Vagina (tissue), 2 donors: ENCODE data around the gene IL18RAP. TPM values are rescaled to one million over a fixed set of nuclear protein-coding genes. Genes with fewer than 3 reads are reported as not detected.

Experiments used
- DNase-seq, 2 donors: peaks; one replicate each; pipeline ENCODE4 v3.0.0-alpha.2; 2017; ENCODE audit errors: extremely low spot score in 2 of 2
- H3K27ac ChIP-seq: fragments of 200-600 bp; sonication (generic); one replicate; pipeline ENCODE4 v1.5.1; 2019
- H3K27me3 ChIP-seq: fragments of 200-600 bp; sonication (generic); one replicate; pipeline ENCODE4 v1.5.1; 2019
- H3K36me3 ChIP-seq, 2 donors: fragments of 200-600 bp; sonication (generic); one replicate each; pipeline ENCODE4 v1.5.1; 2017 to 2019
- H3K4me1 ChIP-seq: fragments of 200-600 bp; sonication (generic); one replicate; pipeline ENCODE4 v1.5.1; 2019
- H3K4me3 ChIP-seq, 2 donors: fragments of 200-600 bp; sonication (generic); 1 replicate in 1 of 2; 2 replicates in 1 of 2; pipeline ENCODE4 v1.5.1; 2016 to 2019
- H3K9me3 ChIP-seq: fragments of 200-600 bp; sonication (generic); one replicate; pipeline ENCODE4 v1.5.1; 2019
- POLR2A ChIP-seq, 2 donors: fragments of 450-650 bp; IDR thresholded peaks; one replicate each; pipeline ENCODE4 v1.6.1; 2017; ENCODE audit warnings: antibody characterized with exemption in 2 of 2, mild to moderate bottlenecking in 2 of 2, moderate library complexity in 2 of 2
- POLR2AphosphoS5 ChIP-seq, 2 donors: sonication (generic); formaldehyde crosslinking; IDR thresholded peaks; one replicate each; pipeline ENCODE4 v1.9.0; 2017; ENCODE audit warnings: antibody characterized with exemption in 2 of 2, mild to moderate bottlenecking in 2 of 2, low read depth in 1 of 2; ENCODE audit not compliant: insufficient read depth in 1 of 2
- intact Hi-C: fragments of 100-400 bp; cut with DNase I; formaldehyde crosslinking; loops from one replicate; pipeline ENCODE4 v1.15.1; 2023
- total RNA-seq: library from RNA; depleted of rRNA; stranded (reverse); fragments of >200 nt; gene quantifications from one replicate; pipeline ENCODE4 v1.2.3, GENCODE V29; 2016
- TF ChIP-seq, protein P1 (sequence below), 3 experiments: fragments of 450-650 bp in 2 of 3; fragments of 200-600 bp in 1 of 3; sonication (generic) in 1 of 3; IDR thresholded peaks; one replicate each; pipeline ENCODE4 v1.5.1; 2017 to 2019; ENCODE audit warnings: antibody characterized with exemption in 3 of 3, mild to moderate bottlenecking in 2 of 3, moderate library complexity in 2 of 3

IL18RAP gene
- total RNA-seq, 1 donor from 2014 or later: 5.9 TPM

DNA sequence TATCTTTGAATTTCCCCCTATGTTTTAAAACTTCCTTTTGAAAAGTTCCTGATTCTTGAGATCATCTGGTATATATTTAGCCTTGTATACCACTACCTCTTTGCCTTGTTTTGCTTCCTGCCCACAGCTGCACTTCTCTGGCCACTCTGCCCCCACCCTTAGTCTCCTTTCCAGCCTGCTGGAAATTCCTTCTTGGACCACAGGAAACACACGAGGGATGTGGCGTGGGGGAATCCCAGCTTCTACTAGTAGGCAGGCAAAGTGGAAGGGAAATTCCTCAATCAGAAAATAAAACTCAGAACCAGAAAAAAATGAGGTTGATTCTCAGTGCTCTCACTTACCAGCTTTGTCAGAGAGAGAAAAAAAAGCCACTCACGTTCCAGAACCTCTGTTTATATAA, 13.4 kb downstream of the IL18RAP start:
- Histone ChIP-seq H3K27me3 (no peaks in the 10 kb centered on the region), H3K27ac (no peak overlapping the region), H3K9me3 (no peaks in the 10 kb centered on the region), H3K4me3 (no peak overlapping the region), H3K36me3 (no peaks in the 10 kb centered on the region), H3K4me1 (no peaks in the 10 kb centered on the region)
- DNase-seq: no peak
- intact Hi-C loops: no loop called here
- TF ChIP-seq, protein P1, sequence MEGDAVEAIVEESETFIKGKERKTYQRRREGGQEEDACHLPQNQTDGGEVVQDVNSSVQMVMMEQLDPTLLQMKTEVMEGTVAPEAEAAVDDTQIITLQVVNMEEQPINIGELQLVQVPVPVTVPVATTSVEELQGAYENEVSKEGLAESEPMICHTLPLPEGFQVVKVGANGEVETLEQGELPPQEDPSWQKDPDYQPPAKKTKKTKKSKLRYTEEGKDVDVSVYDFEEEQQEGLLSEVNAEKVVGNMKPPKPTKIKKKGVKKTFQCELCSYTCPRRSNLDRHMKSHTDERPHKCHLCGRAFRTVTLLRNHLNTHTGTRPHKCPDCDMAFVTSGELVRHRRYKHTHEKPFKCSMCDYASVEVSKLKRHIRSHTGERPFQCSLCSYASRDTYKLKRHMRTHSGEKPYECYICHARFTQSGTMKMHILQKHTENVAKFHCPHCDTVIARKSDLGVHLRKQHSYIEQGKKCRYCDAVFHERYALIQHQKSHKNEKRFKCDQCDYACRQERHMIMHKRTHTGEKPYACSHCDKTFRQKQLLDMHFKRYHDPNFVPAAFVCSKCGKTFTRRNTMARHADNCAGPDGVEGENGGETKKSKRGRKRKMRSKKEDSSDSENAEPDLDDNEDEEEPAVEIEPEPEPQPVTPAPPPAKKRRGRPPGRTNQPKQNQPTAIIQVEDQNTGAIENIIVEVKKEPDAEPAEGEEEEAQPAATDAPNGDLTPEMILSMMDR (IDR thresholded peaks at IDR 0.05): no peak
- TF ChIP-seq POLR2AphosphoS5 (IDR thresholded peaks at IDR 0.05; ENCODE audit: insufficient read depth in 1 of 2, low read depth in 1 of 2) (no peak), POLR2A (IDR thresholded peaks at IDR 0.05) (no peak)

DNA sequence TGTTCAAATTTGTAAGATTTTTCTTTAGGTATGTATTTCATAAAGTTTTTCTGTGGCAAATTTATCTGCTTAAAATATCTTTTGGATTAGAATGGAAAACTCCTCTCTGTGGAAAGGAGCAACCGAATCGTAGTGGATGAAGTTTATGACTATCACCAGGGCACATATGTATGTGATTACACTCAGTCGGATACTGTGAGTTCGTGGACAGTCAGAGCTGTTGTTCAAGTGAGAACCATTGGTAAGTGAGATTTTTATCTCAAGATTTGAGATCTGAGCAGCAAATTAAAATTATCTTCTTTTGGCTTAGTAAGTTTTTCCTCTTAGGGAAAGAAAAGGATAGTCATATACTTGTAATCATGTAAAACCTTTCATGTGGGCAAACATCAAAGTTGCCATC, 14.2 kb downstream of the IL18RAP start:
- TF ChIP-seq, protein P1 (IDR thresholded peaks at IDR 0.05): no peak
- H3K27me3 ChIP-seq: no peaks in the 10 kb centered on the region
- H3K36me3 ChIP-seq: no peaks in the 10 kb centered on the region
- no peak overlapping the region for H3K27ac ChIP-seq
- intact Hi-C loops: no loop called here
- no peak for DNase-seq
- H3K4me3 ChIP-seq: no peak overlapping the region
- H3K4me1 ChIP-seq: no peaks in the 10 kb centered on the region
- no peaks in the 10 kb centered on the region for H3K9me3 ChIP-seq

DNA sequence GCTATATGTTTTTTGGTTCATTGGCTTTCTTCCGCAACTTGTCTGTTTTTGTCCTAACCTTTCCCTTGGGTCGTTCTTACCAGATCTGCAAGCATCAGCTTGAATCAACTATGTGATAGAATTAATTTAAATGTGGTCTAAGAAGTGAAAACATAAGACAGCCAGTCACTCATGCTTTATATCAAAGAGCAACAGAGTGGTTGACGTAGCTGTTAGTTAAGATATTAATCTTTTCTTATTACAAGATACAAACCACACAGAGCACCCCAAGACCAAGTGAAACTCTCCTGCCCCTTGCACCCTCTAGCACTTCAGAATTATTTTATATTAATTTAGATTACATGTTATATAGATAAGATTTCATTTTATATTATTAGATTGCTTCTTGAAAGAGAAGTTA, 15.2 kb downstream of the IL18RAP start:
- no peaks in the 10 kb centered on the region for H3K27me3 ChIP-seq
- H3K4me3 ChIP-seq: no peak overlapping the region
- no peak overlapping the region for H3K27ac ChIP-seq
- DNase-seq: no peak
- H3K4me1 ChIP-seq: no peaks in the 10 kb centered on the region
- intact Hi-C loops: no loop called here
- H3K9me3 ChIP-seq: no peaks in the 10 kb centered on the region
- H3K36me3 ChIP-seq: no peaks in the 10 kb centered on the region
- TF ChIP-seq, protein P1 (IDR thresholded peaks at IDR 0.05): no peak
- TF ChIP-seq POLR2A (IDR thresholded peaks at IDR 0.05): no peak
- no peak for TF ChIP-seq POLR2AphosphoS5 (IDR thresholded peaks at IDR 0.05; ENCODE audit: insufficient read depth in 1 of 2, low read depth in 1 of 2)

DNA sequence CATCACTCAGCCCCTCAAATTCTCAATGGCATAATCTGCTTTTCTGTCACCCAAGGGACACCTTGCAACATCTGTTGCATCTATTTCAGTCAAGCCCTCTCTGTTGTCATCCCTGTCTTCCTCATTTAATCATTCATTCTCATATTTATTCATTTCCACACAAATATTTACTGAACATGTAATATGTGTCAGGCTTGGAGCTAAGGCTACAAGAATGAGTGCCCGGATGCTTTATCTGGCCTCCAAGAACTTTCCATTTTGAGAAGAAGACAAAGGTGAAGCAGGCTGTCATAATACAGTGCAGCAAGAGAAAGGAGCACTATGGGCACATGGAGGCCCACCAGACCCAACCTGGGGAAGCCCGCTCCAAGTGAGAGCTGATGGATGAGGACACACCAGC, 15.6 kb downstream of the IL18RAP start:
- no peak for DNase-seq
- H3K4me3 ChIP-seq: no peak overlapping the region
- TF ChIP-seq POLR2AphosphoS5 (IDR thresholded peaks at IDR 0.05; ENCODE audit: insufficient read depth in 1 of 2, low read depth in 1 of 2) (no peak), POLR2A (IDR thresholded peaks at IDR 0.05) (no peak)
- TF ChIP-seq, protein P1 (IDR thresholded peaks at IDR 0.05): no peak
- H3K27ac ChIP-seq: no peak overlapping the region
- intact Hi-C loops: no loop called here
- no peaks in the 10 kb centered on the region for H3K27me3 ChIP-seq
- H3K4me1 ChIP-seq: no peaks in the 10 kb centered on the region
- H3K9me3 ChIP-seq: no peaks in the 10 kb centered on the region
- H3K36me3 ChIP-seq: no peaks in the 10 kb centered on the region

DNA sequence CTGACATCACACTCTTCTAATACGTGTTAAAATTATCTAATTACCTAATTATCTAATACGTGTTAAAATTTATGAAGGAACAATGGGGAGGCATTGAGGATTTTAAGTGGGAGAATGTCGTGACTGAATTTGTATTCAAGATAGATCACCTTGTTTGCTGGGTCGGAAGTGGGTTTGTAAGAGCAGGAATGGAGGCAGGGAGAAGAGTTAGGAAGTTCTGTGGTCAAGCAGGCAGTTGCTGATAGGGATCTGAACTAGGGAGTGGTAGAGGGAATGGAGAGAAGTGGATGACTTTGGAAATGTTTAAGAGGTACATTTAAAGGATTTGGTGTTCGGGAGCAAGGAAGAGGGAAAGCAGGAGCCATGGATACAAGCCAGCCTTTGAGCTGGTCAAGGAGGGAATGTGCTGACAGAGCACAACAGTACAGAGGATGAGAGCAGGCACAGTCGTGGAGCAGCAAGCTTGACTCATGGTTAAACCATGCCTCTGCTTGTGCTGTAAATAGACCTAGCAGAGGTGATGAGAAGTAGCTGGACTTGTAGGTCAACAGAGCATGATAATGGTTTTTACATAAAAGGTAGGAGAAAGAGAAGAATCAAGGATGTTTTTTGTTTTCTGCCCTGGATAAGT, 16.2 kb downstream of the IL18RAP start:
- H3K4me1 ChIP-seq: no peaks in the 10 kb centered on the region
- TF ChIP-seq POLR2AphosphoS5 (IDR thresholded peaks at IDR 0.05; ENCODE audit: insufficient read depth in 1 of 2, low read depth in 1 of 2) (no peak), POLR2A (IDR thresholded peaks at IDR 0.05) (no peak)
- TF ChIP-seq, protein P1 (IDR thresholded peaks at IDR 0.05): no peak
- no peaks in the 10 kb centered on the region for H3K27me3 ChIP-seq
- no peaks in the 10 kb centered on the region for H3K36me3 ChIP-seq
- no peak overlapping the region for H3K4me3 ChIP-seq
- DNase-seq: no peak
- intact Hi-C loops: no loop called here
- H3K27ac ChIP-seq: no peak overlapping the region
- H3K9me3 ChIP-seq: no peaks in the 10 kb centered on the region
